ENCODE data around the gene TMEM131. TPM values are rescaled to one million over a fixed set of nuclear protein-coding genes. Genes with fewer than 3 reads are reported as not detected.

Gene TMEM131
- total RNA-seq, 1 donor from 2014 or later = 43.9 TPM

DNA sequence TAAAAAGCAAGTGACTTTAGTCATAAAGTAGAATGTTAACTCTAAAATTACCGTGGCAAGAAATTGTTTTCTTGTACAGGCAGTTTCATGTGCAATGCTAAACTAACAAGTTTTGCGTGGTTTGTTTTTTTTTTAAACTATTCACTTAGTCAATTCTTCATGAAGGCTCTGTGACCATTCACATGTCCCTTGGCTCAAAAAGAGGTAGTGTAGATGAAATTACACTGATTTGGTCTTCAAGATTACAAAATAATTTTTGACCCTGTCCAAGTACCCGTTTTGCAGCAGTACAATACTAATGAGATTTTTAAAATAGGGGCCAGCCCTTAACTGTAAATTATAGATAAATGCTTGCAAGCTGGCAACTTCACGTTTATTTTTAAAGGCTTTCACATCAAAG, 1.3 kb downstream of the TMEM131 start:
- Mint-ChIP-seq H3K9me3 (no peaks in the 10 kb centered on the region), H3K36me3 (ENCODE audit: low read depth) (no peaks in the 10 kb centered on the region), H3K27ac (ENCODE audit: unreplicated experiment) (peak overlapping the region; percentile 93), H3K4me1 (peaks cover 41% of the 10 kb centered on the region), H3K4me3 (peak overlapping the region; percentile 96), H3K27me3 (ENCODE audit: low read depth) (no peaks in the 10 kb centered on the region)
- no peak for DNase-seq (ENCODE audit: low read depth, low spot score)
- TF ChIP-seq, protein P1, sequence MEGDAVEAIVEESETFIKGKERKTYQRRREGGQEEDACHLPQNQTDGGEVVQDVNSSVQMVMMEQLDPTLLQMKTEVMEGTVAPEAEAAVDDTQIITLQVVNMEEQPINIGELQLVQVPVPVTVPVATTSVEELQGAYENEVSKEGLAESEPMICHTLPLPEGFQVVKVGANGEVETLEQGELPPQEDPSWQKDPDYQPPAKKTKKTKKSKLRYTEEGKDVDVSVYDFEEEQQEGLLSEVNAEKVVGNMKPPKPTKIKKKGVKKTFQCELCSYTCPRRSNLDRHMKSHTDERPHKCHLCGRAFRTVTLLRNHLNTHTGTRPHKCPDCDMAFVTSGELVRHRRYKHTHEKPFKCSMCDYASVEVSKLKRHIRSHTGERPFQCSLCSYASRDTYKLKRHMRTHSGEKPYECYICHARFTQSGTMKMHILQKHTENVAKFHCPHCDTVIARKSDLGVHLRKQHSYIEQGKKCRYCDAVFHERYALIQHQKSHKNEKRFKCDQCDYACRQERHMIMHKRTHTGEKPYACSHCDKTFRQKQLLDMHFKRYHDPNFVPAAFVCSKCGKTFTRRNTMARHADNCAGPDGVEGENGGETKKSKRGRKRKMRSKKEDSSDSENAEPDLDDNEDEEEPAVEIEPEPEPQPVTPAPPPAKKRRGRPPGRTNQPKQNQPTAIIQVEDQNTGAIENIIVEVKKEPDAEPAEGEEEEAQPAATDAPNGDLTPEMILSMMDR (conservative IDR thresholded peaks at IDR 0.05) = no peak

DNA sequence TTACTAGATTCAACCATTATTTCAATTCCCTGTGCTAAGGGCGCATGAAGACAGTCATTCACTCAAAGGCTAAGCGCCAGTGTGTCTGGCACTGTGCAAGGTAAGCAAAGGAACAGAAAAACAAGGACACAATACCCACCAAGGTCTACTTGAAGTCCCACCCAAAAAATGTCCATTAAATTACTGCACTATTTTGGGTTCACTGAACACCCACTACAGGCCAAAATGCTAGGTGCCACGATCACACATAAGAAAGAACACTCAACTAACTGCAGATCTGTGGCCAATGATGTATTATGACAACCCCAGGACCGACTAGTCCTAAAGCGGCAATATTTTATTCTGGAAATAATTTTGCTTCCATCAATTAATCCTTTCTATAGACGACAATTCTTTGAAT, 1.8 kb downstream of the TMEM131 start:
- TF ChIP-seq, protein P1 (conservative IDR thresholded peaks at IDR 0.05) = no peak

DNA sequence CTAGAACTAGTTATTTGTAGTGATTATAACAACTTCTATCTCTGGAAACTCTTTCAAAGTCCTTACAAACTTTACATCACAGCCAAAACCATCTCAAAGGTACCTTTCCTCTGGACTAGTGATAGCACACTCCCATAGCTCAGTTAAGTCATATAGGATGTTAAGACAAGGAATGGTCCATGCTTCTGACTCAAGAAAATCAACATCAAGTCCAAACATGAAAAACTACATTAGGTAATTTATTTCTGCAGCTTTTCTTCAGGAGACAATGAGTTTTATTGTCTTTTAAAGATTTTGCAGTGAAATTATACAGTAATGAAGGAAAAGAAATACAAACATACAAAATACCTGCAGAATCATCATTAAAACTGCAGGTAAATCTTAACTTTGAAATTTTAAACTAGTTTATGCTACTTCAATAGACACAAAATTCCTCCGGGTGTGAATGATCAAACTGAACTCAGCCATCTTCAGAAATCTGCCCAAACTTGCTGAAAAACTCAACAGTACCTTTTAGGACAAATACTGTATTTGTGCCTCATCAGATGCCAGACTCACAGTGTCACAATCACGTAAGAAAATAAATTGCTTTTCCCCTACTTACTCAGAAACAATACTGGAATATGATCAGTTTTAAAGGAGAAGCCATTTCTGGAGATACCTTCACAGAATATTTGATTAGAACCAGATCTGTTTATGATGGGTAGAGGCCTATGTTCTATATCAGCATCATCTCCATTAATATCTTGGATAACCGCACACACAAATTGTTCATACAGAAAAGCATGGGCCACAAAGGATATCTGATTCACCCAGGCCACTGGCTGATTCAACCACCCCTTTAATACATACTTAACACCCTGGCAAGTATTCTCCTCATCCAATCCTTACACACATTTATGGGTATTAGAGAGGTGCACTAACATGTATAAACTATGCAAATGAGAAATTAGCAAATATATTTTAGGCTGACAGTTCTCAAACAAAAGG, 2.6 kb downstream of the TMEM131 start:
- Mint-ChIP-seq H3K36me3 (ENCODE audit: low read depth) (peaks cover 7% of the 10 kb centered on the region), H3K4me3 (peak overlapping the region; percentile 96), H3K27me3 (ENCODE audit: low read depth) (no peaks in the 10 kb centered on the region), H3K9me3 (peaks cover 6% of the 10 kb centered on the region), H3K4me1 (peaks cover 41% of the 10 kb centered on the region), H3K27ac (ENCODE audit: unreplicated experiment) (no peak overlapping the region)
- TF ChIP-seq, protein P1 (conservative IDR thresholded peaks at IDR 0.05) = no peak
- no peak for DNase-seq (ENCODE audit: low read depth, low spot score)

More for the DNA sequence above, 1.8 kb downstream of the TMEM131 start:
- H3K9me3 Mint-ChIP-seq = no peaks in the 10 kb centered on the region
- peak overlapping the region; percentile 62 for H3K27ac Mint-ChIP-seq (ENCODE audit: unreplicated experiment)
- DNase-seq (ENCODE audit: low read depth, low spot score) = no peak
- peaks cover 41% of the 10 kb centered on the region for H3K4me1 Mint-ChIP-seq
- H3K36me3 Mint-ChIP-seq (ENCODE audit: low read depth) = no peaks in the 10 kb centered on the region
- H3K27me3 Mint-ChIP-seq (ENCODE audit: low read depth) = no peaks in the 10 kb centered on the region
- H3K4me3 Mint-ChIP-seq = peak overlapping the region; percentile 96

DNA sequence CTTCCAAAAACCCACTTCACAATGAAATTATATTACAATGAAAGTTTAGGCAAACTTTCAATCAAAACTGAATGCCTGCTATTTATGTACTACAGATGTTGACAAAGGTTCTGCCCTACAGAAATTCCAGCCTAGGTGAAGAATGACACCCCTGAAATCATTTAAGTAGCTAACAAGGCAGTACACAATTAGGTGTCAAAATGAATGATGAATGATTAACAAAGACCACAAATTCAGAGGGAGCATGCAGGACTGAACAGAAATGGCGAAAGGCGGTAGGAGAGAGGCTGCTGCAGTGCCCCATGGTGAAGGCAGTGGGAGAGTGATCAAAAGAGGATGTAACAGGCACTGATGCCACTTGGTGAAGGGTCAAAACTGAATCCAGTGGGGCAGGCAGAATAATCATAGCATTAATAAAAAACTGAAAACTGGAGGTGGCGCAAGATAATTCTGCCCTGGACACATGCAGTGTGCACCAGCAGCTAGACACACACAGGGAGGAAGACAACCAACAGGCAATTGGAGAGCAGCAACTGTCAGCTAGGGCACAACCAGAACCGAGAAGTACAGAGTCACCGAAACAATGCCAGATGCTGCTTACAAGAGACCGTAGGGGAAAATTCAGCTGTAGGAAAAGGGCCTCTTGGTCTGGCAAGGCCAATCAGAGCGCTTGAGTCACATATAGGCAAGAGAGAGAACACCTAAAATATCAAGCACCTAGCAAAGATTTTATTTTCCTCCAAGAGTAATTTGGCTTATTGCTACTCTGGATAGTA, 4.5 kb downstream of the TMEM131 start:
- DNase-seq (ENCODE audit: low read depth, low spot score) = no peak
- Mint-ChIP-seq H3K4me3 (peak overlapping the region; percentile 67), H3K9me3 (peaks cover 11% of the 10 kb centered on the region), H3K27me3 (ENCODE audit: low read depth) (no peaks in the 10 kb centered on the region), H3K36me3 (ENCODE audit: low read depth) (peaks cover 15% of the 10 kb centered on the region), H3K4me1 (peaks cover 43% of the 10 kb centered on the region), H3K27ac (ENCODE audit: unreplicated experiment) (no peak overlapping the region)
- TF ChIP-seq, protein P1 (conservative IDR thresholded peaks at IDR 0.05) = no peak

DNA sequence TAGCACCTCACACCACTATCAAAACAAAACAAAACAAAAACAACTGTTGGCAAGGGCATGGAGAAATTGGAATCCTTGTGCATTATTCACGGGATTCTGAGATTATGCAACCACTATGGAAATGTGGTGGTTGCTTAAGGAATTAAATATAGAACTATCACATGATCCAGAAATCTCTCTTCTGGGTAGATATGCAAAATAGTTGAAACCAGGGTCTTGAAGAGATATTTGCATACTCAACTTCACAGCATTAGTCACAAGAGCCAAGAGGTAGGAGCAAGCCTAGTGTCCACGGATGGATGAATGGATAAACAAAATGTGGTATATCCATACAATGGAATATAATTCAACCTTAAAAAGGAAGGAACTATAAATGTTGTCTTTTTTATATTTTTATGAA, 7.0 kb downstream of the TMEM131 start:
- Mint-ChIP-seq H3K36me3 (ENCODE audit: low read depth) (peaks cover 17% of the 10 kb centered on the region), H3K4me3 (no peak overlapping the region), H3K27me3 (ENCODE audit: low read depth) (no peaks in the 10 kb centered on the region), H3K4me1 (peaks cover 31% of the 10 kb centered on the region), H3K9me3 (peaks cover 11% of the 10 kb centered on the region), H3K27ac (ENCODE audit: unreplicated experiment) (no peak overlapping the region)
- no peak for DNase-seq (ENCODE audit: low read depth, low spot score)
- TF ChIP-seq, protein P1 (conservative IDR thresholded peaks at IDR 0.05) = no peak

Data from neural crest cell (in vitro differentiated cells).